T-helper 2 cell treated with Interferon-gamma antibody and Interleukin-4, amounts not matched to agents 100 ng/mL and 5 ng/mL, for 36 hours (primary cell): ENCODE measurements around the gene ZNF92. TPM values are rescaled to one million over a fixed set of nuclear protein-coding genes. Genes with fewer than 3 reads are reported as not detected.
"Not testable (repeated sequence)": the region's sequence is repeated elsewhere in the genome, so short reads cannot be mapped to it uniquely, and the experiment has no call there.

ENCODE experiments used
- intact Hi-C: fragments of 100-400 bp; cut with micrococcal nuclease; formaldehyde crosslinking; loops from one replicate; pipeline ENCODE4 v1.15.1; 2023
- total RNA-seq: library from RNA; stranded (reverse); gene quantifications from 2 replicates; pipeline ENCODE4 v1.2.3, GENCODE V29; 2022

The ZNF92 gene
- total RNA-seq, 1 donor from 2014 or later, result 19.8 TPM

DNA sequence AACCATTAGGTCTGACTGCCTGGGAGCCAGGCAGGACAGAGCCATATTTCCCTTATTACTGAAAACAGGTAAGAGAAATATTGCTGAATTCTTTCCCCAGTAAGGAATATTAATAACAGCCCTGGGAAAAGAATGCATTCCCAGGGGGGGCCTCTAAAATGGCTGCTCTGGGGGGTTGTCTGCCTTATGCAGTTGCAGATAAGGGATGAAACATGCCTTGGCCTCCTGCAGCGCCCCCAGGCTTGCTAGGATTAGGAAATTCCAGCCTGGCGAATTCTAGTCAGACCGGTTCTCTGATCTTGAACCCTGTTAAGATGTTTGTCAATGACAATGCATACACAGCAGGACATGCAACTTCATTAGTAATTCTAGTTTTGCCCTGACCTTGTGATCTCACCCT lies 49.6 kb downstream of the ZNF92 start:
- intact Hi-C loops, result not testable (repeated sequence)

DNA sequence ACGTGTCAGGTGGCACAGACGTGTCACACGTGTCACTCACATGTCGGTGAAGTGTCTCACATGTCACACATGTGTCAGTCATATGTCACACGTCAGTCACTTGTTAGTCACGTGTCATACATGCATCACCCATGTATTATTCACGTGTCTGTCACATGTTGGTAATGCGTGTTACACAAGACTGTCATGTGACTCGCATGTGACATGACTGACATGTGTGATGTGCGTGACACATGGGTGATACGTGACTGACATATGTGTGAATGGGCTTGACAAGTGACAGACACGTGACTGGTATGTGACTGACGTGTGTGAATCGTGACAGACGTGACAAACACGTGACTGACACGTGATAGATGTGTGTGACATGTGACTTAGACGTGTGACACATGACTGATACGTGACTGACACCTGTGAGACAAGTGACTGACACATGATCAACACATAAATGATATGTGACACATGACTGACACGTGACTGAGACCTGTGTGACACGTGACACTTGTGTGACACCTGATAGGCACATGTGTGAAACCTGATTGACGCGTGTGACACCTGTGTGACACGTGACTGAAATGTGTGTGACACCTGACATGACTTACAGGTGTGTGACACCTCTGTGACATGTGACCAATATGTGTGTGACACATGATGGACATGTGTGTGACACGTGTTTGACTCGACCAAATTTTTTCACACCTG lies 56.1 kb downstream of the ZNF92 start:
- intact Hi-C loops, result no loop called here

DNA sequence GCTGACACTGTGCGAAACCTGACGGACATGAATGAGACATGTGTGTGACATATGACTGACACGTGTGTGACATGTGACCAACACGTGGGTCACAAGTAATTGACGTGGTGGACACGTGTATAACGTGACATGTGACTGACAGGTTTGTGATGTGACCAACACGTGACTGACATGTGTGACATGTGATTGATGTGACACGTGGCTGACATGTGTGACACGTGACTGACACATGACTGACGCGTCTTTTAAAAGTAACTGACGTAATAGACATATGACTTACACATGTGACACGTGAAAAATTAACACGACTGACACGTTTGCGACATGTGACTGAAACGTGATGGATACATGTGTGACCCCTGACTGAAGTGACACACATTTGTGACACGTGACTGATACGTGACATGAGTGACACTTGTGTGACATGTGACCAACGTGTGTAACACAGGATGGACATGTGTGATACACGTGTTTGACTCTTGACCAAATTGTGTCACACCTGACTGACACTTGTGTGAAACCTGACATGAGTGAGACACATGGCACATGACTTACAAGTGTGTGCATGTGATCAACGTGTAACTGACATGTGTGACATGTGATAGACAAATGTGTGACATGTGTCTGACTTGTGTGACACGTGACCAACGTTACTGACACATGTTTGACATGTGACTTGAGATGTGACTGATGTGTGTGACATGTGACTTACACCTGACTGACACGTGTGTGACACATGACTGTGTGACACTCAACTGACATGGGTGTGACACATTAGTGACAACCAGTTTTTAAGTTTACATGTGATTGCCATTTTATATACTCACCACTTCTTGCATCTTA lies 56.9 kb downstream of the ZNF92 start:
- intact Hi-C loops, result no loop called here

DNA sequence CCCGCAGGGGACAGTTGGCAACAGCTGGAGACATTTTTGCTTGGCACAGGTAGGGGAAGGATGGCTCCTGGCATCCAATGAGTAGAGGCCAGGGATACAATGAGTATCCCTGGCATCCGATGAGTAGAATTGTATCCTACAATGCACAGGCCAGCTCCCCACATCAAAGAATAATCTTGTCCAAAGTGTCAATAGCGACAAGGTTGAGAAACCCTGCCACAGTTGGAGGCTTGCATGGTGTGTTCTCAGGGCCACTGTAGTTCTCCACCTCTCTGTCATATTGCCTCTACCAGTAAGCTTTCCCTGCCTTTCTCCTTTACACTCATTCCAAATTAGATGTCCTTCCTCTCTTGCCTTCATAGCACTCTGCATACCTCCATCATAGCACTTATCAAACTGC lies 60.7 kb downstream of the ZNF92 start:
- intact Hi-C loops, result no loop called here

DNA sequence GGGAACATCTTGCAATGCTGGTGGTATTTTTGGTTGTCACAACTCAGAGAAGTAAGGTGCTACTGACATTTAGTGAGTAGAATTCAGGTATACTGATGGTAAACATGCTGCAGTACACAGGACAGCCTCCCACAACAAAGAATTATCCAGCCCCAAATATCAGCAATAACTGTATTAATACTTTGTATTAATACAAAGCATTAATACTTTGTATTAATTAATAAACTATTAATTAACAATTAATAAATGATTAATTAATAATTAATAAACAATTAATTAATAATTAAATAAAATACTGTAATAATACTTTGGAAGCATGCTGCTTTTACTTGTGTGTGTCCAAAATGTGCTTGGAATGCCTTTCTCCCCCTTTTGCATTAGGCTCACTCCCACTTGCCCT lies 62.5 kb downstream of the ZNF92 start:
- intact Hi-C loops, result no loop called here

DNA sequence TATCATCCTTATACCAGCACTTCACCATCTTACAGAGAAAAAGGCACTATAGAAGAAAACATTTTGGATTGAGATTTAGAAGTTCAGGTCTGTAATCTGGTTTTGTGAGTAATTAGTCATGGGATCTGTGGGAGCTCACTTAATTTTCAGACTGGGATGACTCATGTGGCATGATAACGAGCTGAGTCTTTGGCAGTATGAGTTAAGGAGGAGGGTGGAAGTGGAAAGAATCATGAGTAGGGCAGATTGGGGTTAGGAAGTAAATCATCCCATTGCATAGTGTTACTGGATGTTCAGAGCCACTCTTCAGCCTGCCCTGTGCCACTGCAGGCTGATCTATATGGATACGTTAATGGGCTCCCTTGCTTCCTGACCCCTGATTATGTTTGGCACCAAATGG lies 64.9 kb downstream of the ZNF92 start:
- intact Hi-C loops, result no loop called here

DNA sequence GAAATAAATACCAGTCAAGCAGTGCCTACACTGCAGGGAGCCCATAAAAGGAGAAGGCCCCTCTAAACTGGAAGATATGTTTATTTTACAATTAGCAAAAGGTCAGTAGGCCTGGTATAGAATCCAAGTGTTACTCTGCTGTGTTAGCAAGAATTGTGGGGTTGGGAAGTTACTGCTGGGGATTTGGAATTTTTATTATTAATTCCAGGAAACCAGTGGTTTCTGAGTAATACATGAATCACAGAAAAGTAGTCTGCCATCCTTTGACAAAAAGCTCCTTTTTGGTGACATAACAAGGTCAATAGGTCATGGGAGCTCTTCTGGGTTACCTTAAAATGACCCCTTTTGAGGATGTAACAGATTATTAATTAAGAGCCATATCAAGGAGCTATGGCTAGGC lies 67.4 kb downstream of the ZNF92 start:
- intact Hi-C loops, result no loop called here

DNA sequence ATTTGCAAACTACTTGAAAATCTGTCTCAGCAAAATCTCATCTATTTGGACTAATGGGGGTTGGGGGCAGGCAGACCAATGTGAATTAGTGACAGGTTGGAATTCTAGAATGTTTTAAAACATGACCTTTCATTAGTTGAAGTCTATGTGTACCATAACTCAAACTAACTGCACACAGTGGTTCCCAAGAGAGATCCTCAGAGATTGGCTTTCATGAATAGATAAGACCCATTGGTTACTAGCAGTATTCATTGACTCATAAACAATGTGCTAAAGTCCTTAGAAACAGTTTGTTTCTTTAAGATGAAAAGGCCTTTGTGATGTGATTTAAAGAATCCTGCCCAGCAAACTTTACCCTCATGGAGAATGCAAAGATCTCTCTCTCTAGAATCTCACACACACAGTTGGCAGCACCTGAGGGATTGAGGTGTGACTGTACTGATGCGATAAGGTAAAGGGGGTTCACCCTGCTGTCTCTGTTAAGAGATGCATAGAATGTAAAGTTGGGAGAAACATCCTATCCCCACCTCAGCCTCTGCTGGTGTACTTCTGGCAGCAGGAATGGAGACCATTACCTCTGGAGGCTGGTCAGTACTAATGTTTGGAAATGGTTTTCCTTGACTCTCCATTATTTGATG lies 70.7 kb downstream of the ZNF92 start:
- intact Hi-C loops, result no loop called here

DNA sequence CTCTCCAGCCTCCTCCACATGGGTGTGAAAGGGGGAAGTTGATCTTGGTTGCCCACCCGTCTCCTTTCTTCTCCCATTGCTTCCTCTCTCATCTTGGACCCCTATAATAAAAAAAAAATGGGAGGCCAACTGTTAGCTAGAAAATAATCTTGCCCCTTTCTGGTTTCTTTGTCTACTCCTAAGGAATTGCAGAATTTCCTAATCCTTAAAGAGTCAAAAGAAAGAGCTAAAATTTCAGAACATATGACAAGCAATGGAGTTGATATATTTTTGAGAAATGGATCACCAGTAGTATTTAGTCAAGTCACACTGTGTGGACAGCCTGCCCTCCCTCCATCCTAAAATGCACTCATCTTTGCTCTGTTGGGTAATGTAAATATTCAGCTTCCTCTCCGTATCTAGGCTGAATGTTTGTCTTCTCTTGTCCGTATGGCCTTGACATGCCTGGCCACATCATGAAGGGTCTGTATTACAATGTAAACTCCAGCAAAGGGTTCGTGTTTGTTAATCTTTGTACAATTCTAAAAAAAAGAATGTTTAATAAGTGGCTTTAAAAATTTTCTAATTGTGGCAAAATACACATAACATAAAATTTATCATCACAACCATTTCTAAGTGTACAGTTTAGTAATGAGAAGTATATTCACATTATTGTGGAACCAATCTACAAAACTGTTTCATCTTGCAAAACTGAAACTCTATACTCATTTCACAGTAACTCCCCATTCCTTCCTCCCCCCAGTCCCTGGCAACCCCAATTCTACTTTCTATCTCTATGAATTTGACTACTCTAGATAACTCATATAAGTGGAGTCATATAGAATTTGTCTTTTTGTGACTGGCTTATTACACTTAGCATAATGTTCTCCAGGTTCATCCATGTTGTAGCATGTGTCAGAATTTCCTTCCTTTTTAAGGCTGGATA lies 71.5 kb downstream of the ZNF92 start:
- intact Hi-C loops, result no loop called here

DNA sequence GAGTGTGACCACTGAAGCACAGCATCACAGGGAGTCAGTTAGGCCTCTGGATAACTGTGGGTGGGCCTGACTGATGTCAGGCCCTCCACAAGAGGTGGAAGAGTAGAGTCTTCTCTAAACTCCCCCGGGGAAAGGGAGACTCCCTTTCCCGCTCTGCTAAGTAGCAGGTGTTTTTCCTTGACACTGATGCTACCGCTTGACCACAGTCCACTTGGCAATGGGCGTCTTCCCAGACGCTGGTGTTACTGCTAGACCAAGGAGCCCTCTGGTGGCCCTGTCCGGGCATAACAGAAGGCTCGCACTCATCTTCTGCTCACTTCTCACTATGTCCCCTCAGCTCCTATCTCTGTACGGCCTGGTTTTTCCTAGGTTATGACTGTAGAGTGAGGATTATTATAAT lies 73.4 kb downstream of the ZNF92 start:
- intact Hi-C loops, result not testable (repeated sequence)

DNA sequence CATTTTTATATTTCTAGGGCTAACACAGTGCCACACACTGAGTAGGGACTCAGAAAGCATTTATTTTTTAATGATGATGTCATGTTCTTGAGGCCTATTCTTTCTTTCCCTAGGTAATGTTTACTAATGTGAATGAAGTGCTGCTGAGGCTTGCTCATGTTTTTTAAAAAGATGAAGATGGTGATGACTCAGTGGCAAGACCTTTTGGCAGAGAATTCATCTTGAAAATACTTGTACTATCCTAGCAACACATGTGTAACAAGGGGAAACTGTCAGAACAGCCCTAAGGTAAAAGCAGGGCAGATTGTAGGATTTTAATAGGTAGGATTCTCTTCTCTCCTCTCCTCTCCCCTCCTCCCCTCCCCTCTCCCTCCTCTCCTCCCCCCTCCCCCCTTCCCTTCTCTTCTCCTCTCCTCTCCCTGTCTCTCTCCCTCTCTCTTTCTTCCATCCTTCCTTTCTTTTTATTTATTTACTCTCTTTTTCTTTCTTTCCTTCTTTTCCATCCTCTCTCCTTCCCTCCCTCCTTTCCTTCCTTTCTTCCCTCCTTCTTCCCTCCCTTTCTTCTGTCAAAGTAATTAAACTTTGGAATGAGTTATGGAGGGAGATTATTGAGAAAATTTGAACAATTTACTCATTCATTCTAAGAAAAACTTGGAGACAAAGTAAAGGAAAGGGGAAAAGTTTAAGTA lies 75.3 kb downstream of the ZNF92 start:
- intact Hi-C loops, result no loop called here

DNA sequence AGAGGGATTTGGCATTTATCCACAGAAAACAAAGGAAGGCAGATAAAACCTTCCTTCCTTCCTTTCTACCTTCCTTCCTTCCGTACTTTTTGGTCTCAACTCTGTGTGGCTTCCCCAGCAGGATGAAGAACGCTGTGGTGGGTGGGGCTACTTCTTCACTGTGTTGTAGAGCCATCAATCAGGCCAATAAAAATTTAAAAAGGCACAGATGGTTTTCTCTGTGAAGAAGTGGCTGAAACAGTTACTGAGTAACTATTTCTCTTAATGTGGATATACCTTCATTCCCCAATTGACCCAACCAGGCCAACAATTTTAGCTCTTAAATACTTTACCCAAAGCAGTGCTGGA lies 75.8 kb downstream of the ZNF92 start:
- intact Hi-C loops, result no loop called here
